Measurements from ENCODE around the gene ACCSL.

DNA sequence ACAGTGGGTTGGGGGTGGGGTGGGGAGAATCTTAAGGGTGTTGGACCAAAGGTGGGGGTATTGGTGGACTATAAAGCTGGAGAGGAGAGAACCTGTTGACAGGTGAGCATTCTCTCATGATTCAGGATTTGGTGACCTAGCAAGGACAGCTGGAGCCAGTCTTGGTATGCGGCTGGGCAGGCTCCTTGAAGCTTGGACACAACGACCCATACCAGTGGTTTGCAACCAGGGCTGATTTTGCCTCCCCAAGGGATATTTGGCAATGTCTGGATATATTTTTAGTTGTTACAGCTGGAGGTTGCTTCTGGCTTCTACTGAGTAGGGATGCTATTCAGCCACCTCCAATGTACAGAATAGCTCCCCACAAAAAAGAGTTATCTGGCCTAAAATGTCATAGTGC lies 53.3 kb downstream of the ACCSL start:
- TF ChIP-seq POLR2A (IDR thresholded peaks at IDR 0.05), result no peak
- TF ChIP-seq, protein P1, sequence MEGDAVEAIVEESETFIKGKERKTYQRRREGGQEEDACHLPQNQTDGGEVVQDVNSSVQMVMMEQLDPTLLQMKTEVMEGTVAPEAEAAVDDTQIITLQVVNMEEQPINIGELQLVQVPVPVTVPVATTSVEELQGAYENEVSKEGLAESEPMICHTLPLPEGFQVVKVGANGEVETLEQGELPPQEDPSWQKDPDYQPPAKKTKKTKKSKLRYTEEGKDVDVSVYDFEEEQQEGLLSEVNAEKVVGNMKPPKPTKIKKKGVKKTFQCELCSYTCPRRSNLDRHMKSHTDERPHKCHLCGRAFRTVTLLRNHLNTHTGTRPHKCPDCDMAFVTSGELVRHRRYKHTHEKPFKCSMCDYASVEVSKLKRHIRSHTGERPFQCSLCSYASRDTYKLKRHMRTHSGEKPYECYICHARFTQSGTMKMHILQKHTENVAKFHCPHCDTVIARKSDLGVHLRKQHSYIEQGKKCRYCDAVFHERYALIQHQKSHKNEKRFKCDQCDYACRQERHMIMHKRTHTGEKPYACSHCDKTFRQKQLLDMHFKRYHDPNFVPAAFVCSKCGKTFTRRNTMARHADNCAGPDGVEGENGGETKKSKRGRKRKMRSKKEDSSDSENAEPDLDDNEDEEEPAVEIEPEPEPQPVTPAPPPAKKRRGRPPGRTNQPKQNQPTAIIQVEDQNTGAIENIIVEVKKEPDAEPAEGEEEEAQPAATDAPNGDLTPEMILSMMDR (IDR thresholded peaks at IDR 0.05), result no peak

Measured in adrenal gland (tissue), 5 donors.